Measurements from ENCODE around the gene ATP2B1. TPM values are rescaled to one million over a fixed set of nuclear protein-coding genes. Genes with fewer than 3 reads are reported as not detected.

ATP2B1 gene
- total and polyA plus RNA-seq, 2 donors (not counting 1 experiment from before 2014, with no cell fraction given) = 26.1 to 238 TPM

- Histone ChIP-seq H2AFZ (ENCODE audit: insufficient read depth, low read depth, low read length, poor library complexity, severe bottlenecking) (no peak overlapping the region), H3K4me1 (ENCODE audit: control insufficient read depth in 2 of 2, insufficient read depth in 2 of 2, low read length in 2 of 2) (peaks cover 4% of the 10 kb centered on the region in 2 donors), H3K27me3 (replicated peaks in 1 of 4; ENCODE audit: control extremely low read depth in 1 of 4, control insufficient read depth in 3 of 4, insufficient read depth in 4 of 4, low read length in 3 of 4) (no peaks in the 10 kb centered on the region), H4K20me1 (ENCODE audit: control insufficient read depth, insufficient read depth, low read length, poor library complexity, severe bottlenecking) (no peaks in the 10 kb centered on the region), H3K4me3 (ENCODE audit: control extremely low read depth in 1 of 5, extremely low read depth in 1 of 5, insufficient read depth in 1 of 5, low read depth in 2 of 5, low read length in 4 of 5) (no peak overlapping the region), H3K27ac (ENCODE audit: low read length in 2 of 2) (no peak overlapping the region), H3K79me2 (ENCODE audit: control insufficient read depth, insufficient read depth, low read length) (no peaks in the 10 kb centered on the region), H3K4me2 (replicated peaks; ENCODE audit: low read depth, low read length, poor library complexity, severe bottlenecking) (no peak overlapping the region), H3K9ac (ENCODE audit: low read length) (no peak overlapping the region), H3K36me3 (replicated peaks in 1 of 2; ENCODE audit: control extremely low read depth in 1 of 2, control insufficient read depth in 1 of 2, extremely low read depth in 1 of 2, insufficient read depth in 2 of 2, low read length in 1 of 2) (no peaks in the 10 kb centered on the region), H3K9me3 (ENCODE audit: control extremely low read depth in 1 of 3, control insufficient read depth in 2 of 3, insufficient read depth in 1 of 3, low read length in 2 of 3) (peaks cover 0 to 4% (median 3%) of the 10 kb centered on the region in 3 donors)
- no peaks in the 10 kb centered on the region for H3K9me3 Mint-ChIP-seq (ENCODE audit: insufficient read depth)
- no CpG with 5 or more reads among the region's 2 CpGs for WGBS (ENCODE audit: insufficient coverage)
- peaks cover 16% of the 10 kb centered on the region for H3K4me1 Mint-ChIP-seq
- H3K27ac Mint-ChIP-seq = no peak overlapping the region
- H3K27me3 Mint-ChIP-seq = no peaks in the 10 kb centered on the region
- no peak for TF ChIP-seq CTCF (IDR thresholded peaks at IDR 0.05)
- no peak for TF ChIP-seq EZH2 (IDR thresholded peaks at IDR 0.05; ENCODE audit: borderline replicate concordance, insufficient read depth, low read depth, low read length, poor library complexity, severe bottlenecking)
- ChIA-PET CTCF (no interaction called here), POLR2A (no interaction called here)
- intact Hi-C loops (cut with micrococcal nuclease) = no loop called here
- DNase-seq = no peak
- ATAC-seq (ENCODE audit: low read depth) = no peak
- H3K4me3 Mint-ChIP-seq = no peak overlapping the region
Measured at GRCh38 chr12:89731614-89732013, 23.0 kb upstream of the ATP2B1 start.

GRCh38 chr12:89731089-89731488 is 22.5 kb upstream of the ATP2B1 start:
- DNase-seq (no peak), ATAC-seq (ENCODE audit: low read depth) (no peak)
- H3K9ac ChIP-seq (ENCODE audit: low read length) = no peak overlapping the region
- Mint-ChIP-seq H3K4me3 (no peak overlapping the region), H3K27ac (no peak overlapping the region), H3K9me3 (ENCODE audit: insufficient read depth) (peaks cover 3% of the 10 kb centered on the region), H3K4me1 (peaks cover 12% of the 10 kb centered on the region), H3K27me3 (no peaks in the 10 kb centered on the region)
- no peaks in the 10 kb centered on the region for H3K36me3 ChIP-seq (replicated peaks in 1 of 2; ENCODE audit: control extremely low read depth in 1 of 2, control insufficient read depth in 1 of 2, extremely low read depth in 1 of 2, insufficient read depth in 2 of 2, low read length in 1 of 2)
- TF ChIP-seq CTCF (IDR thresholded peaks at IDR 0.05) (no peak), EZH2 (IDR thresholded peaks at IDR 0.05; ENCODE audit: borderline replicate concordance, insufficient read depth, low read depth, low read length, poor library complexity, severe bottlenecking) (no peak)
- no peaks in the 10 kb centered on the region for H3K27me3 ChIP-seq (replicated peaks in 1 of 4; ENCODE audit: control extremely low read depth in 1 of 4, control insufficient read depth in 3 of 4, insufficient read depth in 4 of 4, low read length in 3 of 4)
- H3K4me3 ChIP-seq (ENCODE audit: control extremely low read depth in 1 of 5, extremely low read depth in 1 of 5, insufficient read depth in 1 of 5, low read depth in 2 of 5, low read length in 4 of 5) = no peak overlapping the region
- H4K20me1 ChIP-seq (ENCODE audit: control insufficient read depth, insufficient read depth, low read length, poor library complexity, severe bottlenecking) = no peaks in the 10 kb centered on the region
- 40% methylated on average over 1 of the region's 3 CpGs for WGBS (ENCODE audit: insufficient coverage)
- intact Hi-C loops (cut with micrococcal nuclease) = no loop called here
- peaks cover 4% of the 10 kb centered on the region in 2 donors for H3K4me1 ChIP-seq (ENCODE audit: control insufficient read depth in 2 of 2, insufficient read depth in 2 of 2, low read length in 2 of 2)
- H3K9me3 ChIP-seq (ENCODE audit: control extremely low read depth in 1 of 3, control insufficient read depth in 2 of 3, insufficient read depth in 1 of 3, low read length in 2 of 3) = peaks cover 0 to 4% (median 3%) of the 10 kb centered on the region in 3 donors
- no peak overlapping the region for H3K4me2 ChIP-seq (replicated peaks; ENCODE audit: low read depth, low read length, poor library complexity, severe bottlenecking)
- H3K79me2 ChIP-seq (ENCODE audit: control insufficient read depth, insufficient read depth, low read length) = no peaks in the 10 kb centered on the region
- no peak overlapping the region for H3K27ac ChIP-seq (ENCODE audit: low read length in 2 of 2)
- no peak overlapping the region for H2AFZ ChIP-seq (ENCODE audit: insufficient read depth, low read depth, low read length, poor library complexity, severe bottlenecking)
- POLR2A ChIA-PET = no interaction called here
- CTCF ChIA-PET = no interaction called here
